K562 (cell line): Measurements from ENCODE around the gene DHPS. TPM values are rescaled to one million over a fixed set of nuclear protein-coding genes. Genes with fewer than 3 reads are reported as not detected.

ENCODE experiments used
- ATAC-seq: fragments of 200-7000 bp; cut with Tn5 transposase; 3 replicates; pipeline ENCODE4 v1.9.1; 2020; ENCODE audit warnings: moderate library complexity
- BruUV-seq: library from RNA; stranded (reverse); fragments of 400-500 nt; replicated peaks from 2 replicates; lab custom pipeline; 2021; lab: Mats Ljungman, UMichigan
- CTCF ChIA-PET: fragments of 300-600 bp; formaldehyde crosslinking; extraction: SDS; loops from one replicate; lab custom pipeline; 2021; ENCODE audit warnings: low intra/inter-chr PET ratio; lab: Yijun Ruan, JAX
- POLR2A ChIA-PET: fragments of 300-600, 350-650 bp; sonication (Branson Sonifier 250); formaldehyde crosslinking; extraction: SDS; loops from one replicate; lab custom pipeline; 2021; ENCODE audit warnings: antibody characterized with exemption, inconsistent platforms; lab: Yijun Ruan, JAX
- DNase-seq, 4 experiments: peaks; one replicate each; pipeline versions ENCODE4 v3.0.0 to v3.0.0-alpha.2; 2011 to 2018; ENCODE audit warnings: low spot score in 3 of 4, mixed read lengths in 3 of 4; ENCODE audit errors: extremely low read depth in 1 of 4
- FAIRE-seq: peaks from 2 replicates; lab custom pipeline; 2011; peaks lifted over from hg19 to GRCh38; lab: Jason Lieb, UNC
- H2AFZ ChIP-seq: 2 replicates; pipeline ENCODE4 v1.6.0; 2011; ENCODE audit warnings: low read depth, low read length, control low read depth, inconsistent platforms
- H3K27ac ChIP-seq: fragments of 200-600 bp; 3 replicates; pipeline ENCODE4 v1.8.0; 2011; ENCODE audit warnings: low read depth, mild to moderate bottlenecking, control low read depth, inconsistent platforms, low read length, moderate library complexity, mixed read lengths; ENCODE audit errors: extremely low read depth
- H3K27me3 ChIP-seq, 2 experiments: fragments of 300-600 bp in 1 of 2; 2 replicates in 1 of 2; 3 replicates in 1 of 2; pipeline versions ENCODE4 v1.6.0 to v1.8.0; 2011; ENCODE audit warnings: inconsistent platforms in 2 of 2, low read length in 2 of 2, mild to moderate bottlenecking in 1 of 2, mixed read lengths in 1 of 2, moderate library complexity in 1 of 2; ENCODE audit not compliant: control insufficient read depth in 2 of 2, insufficient read depth in 2 of 2
- H3K36me3 ChIP-seq: fragments of 300-600 bp; 3 replicates; pipeline ENCODE4 v1.8.0; 2011; ENCODE audit warnings: mild to moderate bottlenecking, low read length, inconsistent platforms; ENCODE audit not compliant: control insufficient read depth, insufficient read depth
- H3K4me1 ChIP-seq, 2 experiments: fragments of 200-600 bp in 1 of 2; replicated peaks in 1 of 2; 2 replicates in 1 of 2; 3 replicates in 1 of 2; pipeline versions ENCODE4 v1.5.1 to v1.8.0; 2011; ENCODE audit warnings: inconsistent platforms in 2 of 2, low read length in 2 of 2, mild to moderate bottlenecking in 1 of 2, mixed read lengths in 1 of 2, moderate library complexity in 1 of 2; ENCODE audit not compliant: control insufficient read depth in 2 of 2, insufficient read depth in 2 of 2
- H3K4me2 ChIP-seq: 2 replicates; pipeline ENCODE4 v1.6.1; 2011; ENCODE audit warnings: low read length, control low read depth, inconsistent platforms, mixed read lengths; ENCODE audit not compliant: insufficient read depth
- H3K4me3 ChIP-seq: fragments of 200-600 bp; sonication (generic), shearing (Covaris generic); 2 replicates; pipeline ENCODE4 v1.5.1; 2016; ENCODE audit warnings: control low read depth, inconsistent platforms
- H3K79me2 ChIP-seq: fragments of 200-600 bp; 3 replicates; pipeline ENCODE4 v1.8.0; 2011; ENCODE audit warnings: low read length, inconsistent platforms; ENCODE audit not compliant: control insufficient read depth, insufficient read depth
- H3K9ac ChIP-seq, 2 experiments: 2 replicates each; pipeline versions ENCODE4 v1.6.0 to v1.6.1; 2011; ENCODE audit warnings: low read depth in 2 of 2, low read length in 2 of 2, control low read depth in 1 of 2, inconsistent platforms in 1 of 2, mild to moderate bottlenecking in 1 of 2, mixed read lengths in 1 of 2; ENCODE audit not compliant: insufficient read depth in 1 of 2
- H3K9me1 ChIP-seq: one replicate; pipeline ENCODE4 v1.6.0; 2011; ENCODE audit warnings: inconsistent platforms, mild to moderate bottlenecking, low read length, moderate library complexity; ENCODE audit not compliant: control insufficient read depth, insufficient read depth
- H3K9me3 ChIP-seq: replicated peaks from 2 replicates; pipeline ENCODE4 v1.5.1; 2011; ENCODE audit warnings: low read depth, low read length, inconsistent platforms; ENCODE audit not compliant: control insufficient read depth, insufficient read depth
- H4K20me1 ChIP-seq: replicated peaks from 2 replicates; pipeline ENCODE4 v1.6.1; 2011; ENCODE audit warnings: low read length, inconsistent platforms, mixed read lengths; ENCODE audit not compliant: control insufficient read depth, insufficient read depth
- C11orf30 ChIP-seq: fragments of 450-650 bp; IDR thresholded peaks from 2 replicates; pipeline ENCODE4 v1.6.1; 2016; ENCODE audit warnings: low read depth, mild to moderate bottlenecking
- CEBPG ChIP-seq, 3 experiments: fragments of 200-800 bp in 1 of 3; sonication (Bioruptor generic) in 1 of 3; sonication (generic) in 1 of 3; formaldehyde crosslinking in 1 of 3; IDR thresholded peaks in 2 of 3; conservative IDR thresholded peaks in 1 of 3; 2 replicates each; pipeline versions ENCODE4 v1.6.1 to v1.8.0; 2016 to 2022; ENCODE audit warnings: missing compliant biosample characterization in 2 of 3, missing genetic modification characterization in 2 of 3, mild to moderate bottlenecking in 1 of 3, missing genetic modification reagents in 1 of 3
- FOXJ2 ChIP-seq: fragments of 200-800 bp; sonication (Bioruptor generic); IDR thresholded peaks from 2 replicates; pipeline ENCODE4 v1.6.1; 2016; ENCODE audit warnings: missing genetic modification characterization, missing compliant biosample characterization
- HDAC2 ChIP-seq: fragments of 450-650 bp; IDR thresholded peaks from 2 replicates; pipeline ENCODE4 v1.6.1; 2016; ENCODE audit warnings: mild to moderate bottlenecking
- LCOR ChIP-seq: sonication (generic); formaldehyde crosslinking; IDR thresholded peaks from 2 replicates; pipeline ENCODE4 v1.8.0; 2022; ENCODE audit warnings: mild to moderate bottlenecking, missing genetic modification reagents
- MAFG ChIP-seq: fragments of 450-650 bp; conservative IDR thresholded peaks from 2 replicates; pipeline ENCODE4 v1.6.1; 2016; ENCODE audit warnings: missing genetic modification characterization, missing compliant biosample characterization
- MYNN ChIP-seq, 2 experiments: sonication (generic); formaldehyde crosslinking in 1 of 2; IDR thresholded peaks; 2 replicates each; pipeline versions ENCODE4 v1.5.0 to v1.6.1; 2016 to 2020; ENCODE audit warnings: antibody characterized with exemption in 1 of 2, missing genetic modification reagents in 1 of 2
- POLR2AphosphoS2 ChIP-seq: IDR thresholded peaks from 2 replicates; pipeline ENCODE4 v1.6.1; 2012; ENCODE audit warnings: low read length, improper control_type of control experiment
- ZNF121 ChIP-seq: sonication (generic); formaldehyde crosslinking; conservative IDR thresholded peaks from 2 replicates; pipeline ENCODE4 v1.8.0; 2022; ENCODE audit warnings: missing genetic modification reagents
- ZNF436 ChIP-seq: fragments of 250-450, 450-650 bp; sonication (Bioruptor Pico); formaldehyde crosslinking; IDR thresholded peaks from 2 replicates; pipeline ENCODE4 v1.7.0; 2020; ENCODE audit warnings: mild to moderate bottlenecking
- WGBS: fragments of 100-300 bp; shearing (Covaris generic); methylation state at CpG from one replicate; pipeline ENCODE4 v1.1.6; 2016; ENCODE audit warnings: low coverage, mixed read lengths; ENCODE audit not compliant: insufficient coverage; ENCODE audit errors: missing lambda C conversion rate; 5-methylcytosine and 5-hydroxymethylcytosine counted together
- in situ Hi-C: fragments of 300-500 bp; cut with MboI; formaldehyde crosslinking; loops from 4 replicates; pipeline ENCODE4 v1.15.0; 2018; ENCODE audit warnings: inconsistent platforms, mixed read lengths
- intact Hi-C: fragments of 100-400 bp; cut with micrococcal nuclease; formaldehyde crosslinking; loops from 2 replicates; pipeline ENCODE4 v1.14.2; 2022
- polyA plus RNA-seq, 8 experiments: library from polyadenylated mRNA; depleted of rRNA in 4 of 8; stranded (reverse) in 5 of 8; unstranded in 3 of 8; fragments of >200 nt; fragmentation: Nextera tagmentation in 2 of 8; fragmentation: Illumina TruSeq in 1 of 8; extraction: Ambion mirVana in 2 of 8; extraction: Trizol in 1 of 8; gene quantifications; 2 replicates each; pipeline versions ENCODE4 v1.2.1 to v1.2.3, GENCODE V29; 2011 to 2014; ENCODE audit warnings: inconsistent platforms in 1 of 8, missing spikeins in 1 of 8
- total RNA-seq, 7 experiments: library from RNA; depleted of rRNA in 6 of 7; stranded (reverse); fragments of >200 nt in 6 of 7; fragmentation: Illumina TruSeq in 2 of 7; extraction: Trizol in 2 of 7; gene quantifications; 2 replicates each; pipeline versions ENCODE4 v1.2.1 to v1.2.3, GENCODE V29; 2011 to 2021; ENCODE audit warnings: low replicate concordance in 1 of 7
- TF ChIP-seq, protein P1 (sequence below): sonication (generic); formaldehyde crosslinking; IDR thresholded peaks from 2 replicates; pipeline ENCODE4 v1.4.0; 2020; ENCODE audit warnings: mild to moderate bottlenecking, missing genetic modification reagents
- TF ChIP-seq, protein P2 (sequence below): sonication (generic); formaldehyde crosslinking; IDR thresholded peaks from 2 replicates; pipeline ENCODE4 v1.8.0; 2023; ENCODE audit warnings: missing genetic modification reagents, mild to moderate bottlenecking, borderline replicate concordance
- TF ChIP-seq, protein P3 (sequence below): fragments of 450-650 bp; IDR thresholded peaks from 2 replicates; pipeline ENCODE4 v1.6.1; 2016; ENCODE audit warnings: borderline replicate concordance

The DHPS gene
- total and polyA plus RNA-seq, 9 of the 15 experiments (the other 6 are each of a cell fraction or from before 2014, with no cell fraction given) = 47.1 to 110 (median 79.9) TPM

DNA sequence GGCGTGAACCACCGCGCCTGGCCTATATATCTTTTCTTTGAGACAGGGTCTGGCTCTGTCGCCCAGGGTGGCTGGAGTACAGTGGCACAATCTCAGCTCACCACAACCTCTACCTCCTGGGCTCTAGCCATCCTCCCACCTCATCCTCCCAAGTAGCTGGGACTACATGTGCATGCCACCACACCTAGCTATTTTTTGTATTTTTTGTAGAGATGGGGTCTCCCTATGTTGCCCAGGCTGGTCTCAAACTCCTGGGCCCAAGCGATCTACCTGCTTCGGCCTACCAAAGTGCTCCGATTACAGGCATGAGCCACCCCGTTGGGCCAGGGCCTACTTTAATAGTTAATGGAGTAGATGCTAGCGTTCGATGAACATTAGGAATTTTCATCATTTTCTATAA lies 38.6 kb upstream of the DHPS start:
- no TSS peak for BruUV-seq
- no peaks in the 10 kb centered on the region for H3K9me3 ChIP-seq
- H3K27me3 ChIP-seq = no peaks in the 10 kb centered on the region
- H2AFZ ChIP-seq = no peak overlapping the region
- 90% methylated on average over 10 of the region's 10 CpGs for WGBS
- peaks cover 17% of the 10 kb centered on the region; the same call in 1 of the 2 replicates for H4K20me1 ChIP-seq
- peaks cover 6% of the 10 kb centered on the region for H3K9me1 ChIP-seq
- H3K9ac ChIP-seq = peak overlapping the region; percentile 89 to 99
- in situ Hi-C loops (no loop called here), intact Hi-C loops (no loop called here)
- peak overlapping the region; percentile 82; the same call in 1 of the 2 replicates for H3K4me3 ChIP-seq
- CTCF ChIA-PET = no interaction called here
- DNase-seq = no peak
- no peak for FAIRE-seq
- POLR2A ChIA-PET = interaction anchor here (0.8 to 3.8 kb wide), 5 partner anchors 35 to 74 kb away, joined by 3 to 30 read pairs (median 4); partner anchors contain the start of gene JUNB
- peak overlapping the region; percentile 92 for H3K4me2 ChIP-seq
- peaks cover 10 to 45% of the 10 kb centered on the region in 2 experiments; a peak in 3 of 5 replicates for H3K4me1 ChIP-seq
- peaks cover 81% of the 10 kb centered on the region for H3K79me2 ChIP-seq
- H3K27ac ChIP-seq = peak overlapping the region; percentile 87; the same call in 1 of the 3 replicates
- H3K36me3 ChIP-seq = peaks cover 54% of the 10 kb centered on the region
- no peak for ATAC-seq
- TF ChIP-seq FOXJ2 (tag) = no peak
- no peak for TF ChIP-seq MAFG (tag)
- TF ChIP-seq, protein P1, sequence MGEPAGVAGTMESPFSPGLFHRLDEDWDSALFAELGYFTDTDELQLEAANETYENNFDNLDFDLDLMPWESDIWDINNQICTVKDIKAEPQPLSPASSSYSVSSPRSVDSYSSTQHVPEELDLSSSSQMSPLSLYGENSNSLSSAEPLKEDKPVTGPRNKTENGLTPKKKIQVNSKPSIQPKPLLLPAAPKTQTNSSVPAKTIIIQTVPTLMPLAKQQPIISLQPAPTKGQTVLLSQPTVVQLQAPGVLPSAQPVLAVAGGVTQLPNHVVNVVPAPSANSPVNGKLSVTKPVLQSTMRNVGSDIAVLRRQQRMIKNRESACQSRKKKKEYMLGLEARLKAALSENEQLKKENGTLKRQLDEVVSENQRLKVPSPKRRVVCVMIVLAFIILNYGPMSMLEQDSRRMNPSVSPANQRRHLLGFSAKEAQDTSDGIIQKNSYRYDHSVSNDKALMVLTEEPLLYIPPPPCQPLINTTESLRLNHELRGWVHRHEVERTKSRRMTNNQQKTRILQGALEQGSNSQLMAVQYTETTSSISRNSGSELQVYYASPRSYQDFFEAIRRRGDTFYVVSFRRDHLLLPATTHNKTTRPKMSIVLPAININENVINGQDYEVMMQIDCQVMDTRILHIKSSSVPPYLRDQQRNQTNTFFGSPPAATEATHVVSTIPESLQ (CRISPR knock-in tag) = no peak
- TF ChIP-seq CEBPG (CRISPR knock-in tag; IDR thresholded peaks at IDR 0.05) = no peak
- no peak for TF ChIP-seq CEBPG (tag; conservative IDR thresholded peaks at IDR 0.05 in 1 of 2, IDR thresholded peaks at IDR 0.05 in 1 of 2)
- no peak for TF ChIP-seq ZNF121 (CRISPR knock-in tag)
- TF ChIP-seq LCOR (CRISPR knock-in tag) = no peak
- TF ChIP-seq ZNF436 (CRISPR knock-in tag) = no peak
- no peak for TF ChIP-seq HDAC2
- TF ChIP-seq POLR2AphosphoS2 = no peak
- TF ChIP-seq, protein P2, sequence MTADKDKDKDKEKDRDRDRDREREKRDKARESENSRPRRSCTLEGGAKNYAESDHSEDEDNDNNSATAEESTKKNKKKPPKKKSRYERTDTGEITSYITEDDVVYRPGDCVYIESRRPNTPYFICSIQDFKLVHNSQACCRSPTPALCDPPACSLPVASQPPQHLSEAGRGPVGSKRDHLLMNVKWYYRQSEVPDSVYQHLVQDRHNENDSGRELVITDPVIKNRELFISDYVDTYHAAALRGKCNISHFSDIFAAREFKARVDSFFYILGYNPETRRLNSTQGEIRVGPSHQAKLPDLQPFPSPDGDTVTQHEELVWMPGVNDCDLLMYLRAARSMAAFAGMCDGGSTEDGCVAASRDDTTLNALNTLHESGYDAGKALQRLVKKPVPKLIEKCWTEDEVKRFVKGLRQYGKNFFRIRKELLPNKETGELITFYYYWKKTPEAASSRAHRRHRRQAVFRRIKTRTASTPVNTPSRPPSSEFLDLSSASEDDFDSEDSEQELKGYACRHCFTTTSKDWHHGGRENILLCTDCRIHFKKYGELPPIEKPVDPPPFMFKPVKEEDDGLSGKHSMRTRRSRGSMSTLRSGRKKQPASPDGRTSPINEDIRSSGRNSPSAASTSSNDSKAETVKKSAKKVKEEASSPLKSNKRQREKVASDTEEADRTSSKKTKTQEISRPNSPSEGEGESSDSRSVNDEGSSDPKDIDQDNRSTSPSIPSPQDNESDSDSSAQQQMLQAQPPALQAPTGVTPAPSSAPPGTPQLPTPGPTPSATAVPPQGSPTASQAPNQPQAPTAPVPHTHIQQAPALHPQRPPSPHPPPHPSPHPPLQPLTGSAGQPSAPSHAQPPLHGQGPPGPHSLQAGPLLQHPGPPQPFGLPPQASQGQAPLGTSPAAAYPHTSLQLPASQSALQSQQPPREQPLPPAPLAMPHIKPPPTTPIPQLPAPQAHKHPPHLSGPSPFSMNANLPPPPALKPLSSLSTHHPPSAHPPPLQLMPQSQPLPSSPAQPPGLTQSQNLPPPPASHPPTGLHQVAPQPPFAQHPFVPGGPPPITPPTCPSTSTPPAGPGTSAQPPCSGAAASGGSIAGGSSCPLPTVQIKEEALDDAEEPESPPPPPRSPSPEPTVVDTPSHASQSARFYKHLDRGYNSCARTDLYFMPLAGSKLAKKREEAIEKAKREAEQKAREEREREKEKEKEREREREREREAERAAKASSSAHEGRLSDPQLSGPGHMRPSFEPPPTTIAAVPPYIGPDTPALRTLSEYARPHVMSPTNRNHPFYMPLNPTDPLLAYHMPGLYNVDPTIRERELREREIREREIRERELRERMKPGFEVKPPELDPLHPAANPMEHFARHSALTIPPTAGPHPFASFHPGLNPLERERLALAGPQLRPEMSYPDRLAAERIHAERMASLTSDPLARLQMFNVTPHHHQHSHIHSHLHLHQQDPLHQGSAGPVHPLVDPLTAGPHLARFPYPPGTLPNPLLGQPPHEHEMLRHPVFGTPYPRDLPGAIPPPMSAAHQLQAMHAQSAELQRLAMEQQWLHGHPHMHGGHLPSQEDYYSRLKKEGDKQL (CRISPR knock-in tag) = no peak
- TF ChIP-seq, protein P3, sequence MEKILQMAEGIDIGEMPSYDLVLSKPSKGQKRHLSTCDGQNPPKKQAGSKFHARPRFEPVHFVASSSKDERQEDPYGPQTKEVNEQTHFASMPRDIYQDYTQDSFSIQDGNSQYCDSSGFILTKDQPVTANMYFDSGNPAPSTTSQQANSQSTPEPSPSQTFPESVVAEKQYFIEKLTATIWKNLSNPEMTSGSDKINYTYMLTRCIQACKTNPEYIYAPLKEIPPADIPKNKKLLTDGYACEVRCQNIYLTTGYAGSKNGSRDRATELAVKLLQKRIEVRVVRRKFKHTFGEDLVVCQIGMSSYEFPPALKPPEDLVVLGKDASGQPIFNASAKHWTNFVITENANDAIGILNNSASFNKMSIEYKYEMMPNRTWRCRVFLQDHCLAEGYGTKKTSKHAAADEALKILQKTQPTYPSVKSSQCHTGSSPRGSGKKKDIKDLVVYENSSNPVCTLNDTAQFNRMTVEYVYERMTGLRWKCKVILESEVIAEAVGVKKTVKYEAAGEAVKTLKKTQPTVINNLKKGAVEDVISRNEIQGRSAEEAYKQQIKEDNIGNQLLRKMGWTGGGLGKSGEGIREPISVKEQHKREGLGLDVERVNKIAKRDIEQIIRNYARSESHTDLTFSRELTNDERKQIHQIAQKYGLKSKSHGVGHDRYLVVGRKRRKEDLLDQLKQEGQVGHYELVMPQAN = no peak
- TF ChIP-seq MYNN (IDR thresholded peaks at IDR 0.05) = no peak
- no peak for TF ChIP-seq MYNN (CRISPR knock-in tag; IDR thresholded peaks at IDR 0.05)
- no peak for TF ChIP-seq C11orf30
